Lower leg skin (tissue), 3 donors: ENCODE results near the gene ERG.

Experiments
- POLR2A ChIP-seq, 2 donors: fragments of 450-650 bp; IDR thresholded peaks; one replicate each; pipeline ENCODE4 v1.6.1; 2016 to 2017; ENCODE audit warnings: antibody characterized with exemption in 2 of 2, mild to moderate bottlenecking in 1 of 2, moderate library complexity in 1 of 2
- TF ChIP-seq, protein P1 (sequence below), 3 donors: fragments of 450-650 bp; IDR thresholded peaks; one replicate each; pipeline ENCODE4 v1.5.1; 2016; ENCODE audit warnings: antibody characterized with exemption in 3 of 3, mild to moderate bottlenecking in 3 of 3, moderate library complexity in 2 of 3

DNA sequence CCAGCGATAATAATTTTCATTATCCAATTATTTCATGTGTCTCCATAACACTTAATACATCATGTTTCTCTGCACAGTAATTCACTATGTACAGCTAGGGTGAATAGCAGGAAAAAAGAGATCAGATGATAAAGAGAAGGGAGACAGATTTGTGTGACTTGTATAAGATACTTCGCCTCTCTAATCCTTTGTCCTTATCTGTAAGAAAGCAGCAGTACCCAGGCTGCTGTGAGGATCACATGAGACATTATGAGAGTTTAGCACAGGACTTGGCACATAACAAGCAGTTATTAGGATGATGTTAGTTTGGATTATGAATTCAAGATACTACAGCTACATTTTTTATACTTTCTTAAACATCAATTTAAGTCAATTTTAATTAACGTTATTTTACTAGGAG lies 6.3 kb downstream of the ERG start:
- no peak for TF ChIP-seq POLR2A (IDR thresholded peaks at IDR 0.05)
- TF ChIP-seq, protein P1, sequence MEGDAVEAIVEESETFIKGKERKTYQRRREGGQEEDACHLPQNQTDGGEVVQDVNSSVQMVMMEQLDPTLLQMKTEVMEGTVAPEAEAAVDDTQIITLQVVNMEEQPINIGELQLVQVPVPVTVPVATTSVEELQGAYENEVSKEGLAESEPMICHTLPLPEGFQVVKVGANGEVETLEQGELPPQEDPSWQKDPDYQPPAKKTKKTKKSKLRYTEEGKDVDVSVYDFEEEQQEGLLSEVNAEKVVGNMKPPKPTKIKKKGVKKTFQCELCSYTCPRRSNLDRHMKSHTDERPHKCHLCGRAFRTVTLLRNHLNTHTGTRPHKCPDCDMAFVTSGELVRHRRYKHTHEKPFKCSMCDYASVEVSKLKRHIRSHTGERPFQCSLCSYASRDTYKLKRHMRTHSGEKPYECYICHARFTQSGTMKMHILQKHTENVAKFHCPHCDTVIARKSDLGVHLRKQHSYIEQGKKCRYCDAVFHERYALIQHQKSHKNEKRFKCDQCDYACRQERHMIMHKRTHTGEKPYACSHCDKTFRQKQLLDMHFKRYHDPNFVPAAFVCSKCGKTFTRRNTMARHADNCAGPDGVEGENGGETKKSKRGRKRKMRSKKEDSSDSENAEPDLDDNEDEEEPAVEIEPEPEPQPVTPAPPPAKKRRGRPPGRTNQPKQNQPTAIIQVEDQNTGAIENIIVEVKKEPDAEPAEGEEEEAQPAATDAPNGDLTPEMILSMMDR (IDR thresholded peaks at IDR 0.05): no peak
